Germinal center (tissue), 1 donor: ENCODE data around the gene DIO3.
"Not testable (repeated sequence)": the region's sequence is repeated elsewhere in the genome, so short reads cannot be mapped to it uniquely, and the experiment has no call there.

Source experiments
- DNase-seq: peaks from one replicate; pipeline ENCODE4 v3.0.0; 2012; ENCODE audit warnings: mixed read lengths, low spot score

The DIO3 gene

GRCh38 chr14:101542391-101542790, 18.9 kb upstream of the DIO3 start:
- DNase-seq, result no peak

GRCh38 chr14:101543814-101544213, 17.5 kb upstream of the DIO3 start:
- DNase-seq, result no peak

GRCh38 chr14:101544550-101544949, 16.7 kb upstream of the DIO3 start:
- no peak for DNase-seq

- no peak for DNase-seq
Observed at GRCh38 chr14:101546706-101547105, 14.6 kb upstream of the DIO3 start.

- no peak for DNase-seq
Observed at GRCh38 chr14:101547107-101547738, 14.1 kb upstream of the DIO3 start.

- no peak for DNase-seq
Observed at GRCh38 chr14:101547961-101548669, 13.2 kb upstream of the DIO3 start.

- no peak for DNase-seq
Observed at GRCh38 chr14:101548710-101549109, 12.6 kb upstream of the DIO3 start.

- DNase-seq, result no peak
Observed at GRCh38 chr14:101549154-101549553, 12.1 kb upstream of the DIO3 start.

- DNase-seq, result not testable (repeated sequence)
Observed at GRCh38 chr14:101550202-101550912, 10.9 kb upstream of the DIO3 start.

GRCh38 chr14:101551729-101552595, 9.3 kb upstream of the DIO3 start:
- no peak for DNase-seq

- no peak for DNase-seq
Observed at GRCh38 chr14:101552786-101553231, 8.5 kb upstream of the DIO3 start.

GRCh38 chr14:101553393-101553792, 7.9 kb upstream of the DIO3 start:
- DNase-seq, result no peak

GRCh38 chr14:101553931-101554330, 7.4 kb upstream of the DIO3 start:
- no peak for DNase-seq

GRCh38 chr14:101554991-101555668, 6.2 kb upstream of the DIO3 start:
- no peak for DNase-seq

GRCh38 chr14:101555669-101556043, 5.6 kb upstream of the DIO3 start:
- DNase-seq, result not testable (repeated sequence)

GRCh38 chr14:101556131-101556530, 5.2 kb upstream of the DIO3 start:
- no peak for DNase-seq

GRCh38 chr14:101556566-101557320, 4.6 kb upstream of the DIO3 start:
- DNase-seq, result no peak

- DNase-seq, result no peak
Observed at GRCh38 chr14:101557321-101557695, 4.0 kb upstream of the DIO3 start.

GRCh38 chr14:101557811-101558738, 3.2 kb upstream of the DIO3 start:
- DNase-seq, result no peak

GRCh38 chr14:101558739-101559240, 2.5 kb upstream of the DIO3 start:
- no peak for DNase-seq
